HL-60 (cell line): ENCODE data around the gene USP24.
"Not testable (repeated sequence)": the region's sequence is repeated elsewhere in the genome, so short reads cannot be mapped to it uniquely, and the experiment has no call there.

Source experiments
- DNase-seq, 2 experiments: peaks; one replicate each; pipeline ENCODE4 v3.0.0-alpha.2; 2010 to 2020; ENCODE audit warnings: low read depth in 1 of 2, low spot score in 1 of 2
- H3K27ac ChIP-seq: fragments of 250-450 bp; sonication (Bioruptor Pico); replicated peaks from 2 replicates; pipeline ENCODE4 v1.5.1; 2020; ENCODE audit warnings: mild to moderate bottlenecking, moderate library complexity
- H3K27me3 ChIP-seq: fragments of 250-450 bp; sonication (Bioruptor Pico); 2 replicates; pipeline ENCODE4 v1.5.1; 2021; ENCODE audit warnings: mild to moderate bottlenecking, moderate library complexity; ENCODE audit not compliant: insufficient read depth, poor library complexity, severe bottlenecking
- H3K4me3 ChIP-seq: replicated peaks from 2 replicates; pipeline ENCODE4 v1.5.1; 2011; ENCODE audit warnings: mild to moderate bottlenecking, control low read depth, low read length; ENCODE audit not compliant: insufficient read depth
- GABPA ChIP-seq: IDR thresholded peaks from 2 replicates; pipeline ENCODE4 v1.6.1; 2012; ENCODE audit warnings: low read depth
- POLR2AphosphoS5 ChIP-seq: IDR thresholded peaks from 2 replicates; pipeline ENCODE4 v1.6.1; 2012; ENCODE audit warnings: low read depth
- SPI1 ChIP-seq: IDR thresholded peaks from 2 replicates; pipeline ENCODE4 v1.6.1; 2012; ENCODE audit warnings: low read depth, mild to moderate bottlenecking, borderline replicate concordance
- TF ChIP-seq, protein P1 (sequence below): IDR thresholded peaks from 2 replicates; pipeline ENCODE4 v1.6.1; 2012; ENCODE audit warnings: low read depth; ENCODE audit not compliant: insufficient replicate concordance
- TF ChIP-seq, protein P2 (sequence below): IDR thresholded peaks from one replicate; pipeline ENCODE4 v1.5.1; 2011; ENCODE audit warnings: low read length, control low read depth, inconsistent platforms; ENCODE audit not compliant: insufficient read depth

USP24 gene

DNA sequence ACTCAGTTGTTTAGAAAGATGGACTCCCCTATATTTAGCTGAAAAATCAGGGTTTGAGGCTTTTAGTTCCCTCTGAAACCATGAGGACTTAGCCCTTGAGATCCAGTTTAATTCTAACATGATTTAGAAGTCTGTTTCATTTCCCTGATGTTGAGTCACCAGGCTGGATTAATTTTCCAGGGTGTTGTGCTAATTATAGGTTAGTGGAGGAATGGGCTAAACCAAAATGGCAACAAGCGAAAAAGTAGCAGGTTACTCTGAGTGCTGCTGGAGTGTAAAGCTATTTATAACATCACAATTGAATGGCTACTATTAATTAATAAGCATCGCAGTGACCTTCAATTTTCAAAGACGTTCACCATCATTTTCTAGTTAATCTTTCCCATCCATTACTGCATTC is 15.5 kb upstream of the USP24 start:
- H3K27me3 ChIP-seq: no peaks in the 10 kb centered on the region
- no peak overlapping the region for H3K4me3 ChIP-seq
- no peak for TF ChIP-seq GABPA
- TF ChIP-seq, protein P1, sequence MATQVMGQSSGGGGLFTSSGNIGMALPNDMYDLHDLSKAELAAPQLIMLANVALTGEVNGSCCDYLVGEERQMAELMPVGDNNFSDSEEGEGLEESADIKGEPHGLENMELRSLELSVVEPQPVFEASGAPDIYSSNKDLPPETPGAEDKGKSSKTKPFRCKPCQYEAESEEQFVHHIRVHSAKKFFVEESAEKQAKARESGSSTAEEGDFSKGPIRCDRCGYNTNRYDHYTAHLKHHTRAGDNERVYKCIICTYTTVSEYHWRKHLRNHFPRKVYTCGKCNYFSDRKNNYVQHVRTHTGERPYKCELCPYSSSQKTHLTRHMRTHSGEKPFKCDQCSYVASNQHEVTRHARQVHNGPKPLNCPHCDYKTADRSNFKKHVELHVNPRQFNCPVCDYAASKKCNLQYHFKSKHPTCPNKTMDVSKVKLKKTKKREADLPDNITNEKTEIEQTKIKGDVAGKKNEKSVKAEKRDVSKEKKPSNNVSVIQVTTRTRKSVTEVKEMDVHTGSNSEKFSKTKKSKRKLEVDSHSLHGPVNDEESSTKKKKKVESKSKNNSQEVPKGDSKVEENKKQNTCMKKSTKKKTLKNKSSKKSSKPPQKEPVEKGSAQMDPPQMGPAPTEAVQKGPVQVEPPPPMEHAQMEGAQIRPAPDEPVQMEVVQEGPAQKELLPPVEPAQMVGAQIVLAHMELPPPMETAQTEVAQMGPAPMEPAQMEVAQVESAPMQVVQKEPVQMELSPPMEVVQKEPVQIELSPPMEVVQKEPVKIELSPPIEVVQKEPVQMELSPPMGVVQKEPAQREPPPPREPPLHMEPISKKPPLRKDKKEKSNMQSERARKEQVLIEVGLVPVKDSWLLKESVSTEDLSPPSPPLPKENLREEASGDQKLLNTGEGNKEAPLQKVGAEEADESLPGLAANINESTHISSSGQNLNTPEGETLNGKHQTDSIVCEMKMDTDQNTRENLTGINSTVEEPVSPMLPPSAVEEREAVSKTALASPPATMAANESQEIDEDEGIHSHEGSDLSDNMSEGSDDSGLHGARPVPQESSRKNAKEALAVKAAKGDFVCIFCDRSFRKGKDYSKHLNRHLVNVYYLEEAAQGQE: no peak
- no peak for TF ChIP-seq POLR2AphosphoS5
- TF ChIP-seq, protein P2, sequence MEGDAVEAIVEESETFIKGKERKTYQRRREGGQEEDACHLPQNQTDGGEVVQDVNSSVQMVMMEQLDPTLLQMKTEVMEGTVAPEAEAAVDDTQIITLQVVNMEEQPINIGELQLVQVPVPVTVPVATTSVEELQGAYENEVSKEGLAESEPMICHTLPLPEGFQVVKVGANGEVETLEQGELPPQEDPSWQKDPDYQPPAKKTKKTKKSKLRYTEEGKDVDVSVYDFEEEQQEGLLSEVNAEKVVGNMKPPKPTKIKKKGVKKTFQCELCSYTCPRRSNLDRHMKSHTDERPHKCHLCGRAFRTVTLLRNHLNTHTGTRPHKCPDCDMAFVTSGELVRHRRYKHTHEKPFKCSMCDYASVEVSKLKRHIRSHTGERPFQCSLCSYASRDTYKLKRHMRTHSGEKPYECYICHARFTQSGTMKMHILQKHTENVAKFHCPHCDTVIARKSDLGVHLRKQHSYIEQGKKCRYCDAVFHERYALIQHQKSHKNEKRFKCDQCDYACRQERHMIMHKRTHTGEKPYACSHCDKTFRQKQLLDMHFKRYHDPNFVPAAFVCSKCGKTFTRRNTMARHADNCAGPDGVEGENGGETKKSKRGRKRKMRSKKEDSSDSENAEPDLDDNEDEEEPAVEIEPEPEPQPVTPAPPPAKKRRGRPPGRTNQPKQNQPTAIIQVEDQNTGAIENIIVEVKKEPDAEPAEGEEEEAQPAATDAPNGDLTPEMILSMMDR: no peak
- TF ChIP-seq SPI1: no peak
- H3K27ac ChIP-seq: no peak overlapping the region
- DNase-seq: no peak

DNA sequence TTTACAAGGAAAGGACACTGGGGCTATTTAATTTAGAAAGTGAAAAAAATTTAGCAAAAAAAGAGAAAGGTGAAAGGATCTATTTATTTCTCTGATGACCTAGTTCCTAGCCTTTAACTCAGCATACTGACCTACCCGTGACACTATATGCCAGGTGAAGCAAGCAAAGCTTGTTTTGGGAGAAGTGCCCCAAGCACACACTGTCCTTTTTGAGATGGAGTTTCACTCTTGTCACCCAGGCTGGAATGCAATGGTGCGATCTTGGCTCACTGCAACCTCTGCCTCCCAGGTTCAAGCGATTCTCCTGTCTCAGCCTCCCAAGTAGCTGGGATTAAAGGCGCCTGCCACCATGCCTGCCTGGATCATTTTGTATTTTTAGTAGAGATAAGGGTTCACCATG is 14.6 kb upstream of the USP24 start:
- not testable (repeated sequence) for H3K27ac ChIP-seq, H3K27me3 ChIP-seq, H3K4me3 ChIP-seq, DNase-seq

DNA sequence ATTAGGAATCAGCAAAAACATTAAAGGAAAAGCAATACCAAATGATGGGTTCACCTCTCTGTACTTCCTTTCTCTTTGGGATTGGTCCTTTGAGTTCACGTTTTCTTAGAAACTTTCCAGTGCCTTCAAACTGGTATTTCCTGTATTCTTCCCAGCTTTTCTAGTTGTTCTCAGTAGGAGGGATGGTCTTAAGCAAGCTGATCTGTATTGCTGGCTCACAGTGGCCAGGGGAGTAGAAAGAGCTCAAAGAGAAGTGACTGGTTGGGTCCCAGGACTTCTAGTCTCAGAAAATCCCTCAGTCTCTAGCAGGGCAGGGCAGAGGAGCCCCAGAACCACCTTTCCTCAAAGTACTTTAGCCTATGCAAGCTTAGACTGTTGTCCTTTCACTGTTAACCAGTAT is 10.1 kb upstream of the USP24 start:
- no peak for DNase-seq
- Histone ChIP-seq H3K27me3 (no peaks in the 10 kb centered on the region), H3K4me3 (no peak overlapping the region), H3K27ac (no peak overlapping the region)
- no peak for TF ChIP-seq POLR2AphosphoS5
- no peak for TF ChIP-seq GABPA
- no peak for TF ChIP-seq SPI1

DNA sequence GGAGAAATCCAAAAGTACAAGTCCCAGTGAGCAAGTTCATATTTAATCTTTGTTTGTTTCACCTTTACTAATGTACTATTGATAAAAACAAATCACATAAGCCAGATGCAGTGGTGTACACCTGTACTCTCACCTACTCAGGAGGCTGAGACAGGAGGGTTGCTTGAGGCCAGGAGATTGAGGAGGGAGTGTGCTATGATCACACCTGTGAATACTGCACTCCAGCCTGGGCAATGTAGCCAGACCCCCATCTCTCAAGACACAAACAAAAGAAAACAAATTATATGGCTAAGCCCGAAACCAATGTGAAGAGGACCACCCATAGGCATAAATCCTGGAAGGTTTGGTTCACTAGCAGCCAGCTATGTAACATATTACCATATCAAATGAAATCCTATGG is 9.6 kb upstream of the USP24 start:
- Histone ChIP-seq H3K27ac (no peak overlapping the region), H3K4me3 (no peak overlapping the region), H3K27me3 (no peaks in the 10 kb centered on the region)
- no peak for DNase-seq
- TF ChIP-seq, protein P1: no peak
- TF ChIP-seq POLR2AphosphoS5 (no peak), SPI1 (no peak), GABPA (no peak)
- TF ChIP-seq, protein P2: no peak

DNA sequence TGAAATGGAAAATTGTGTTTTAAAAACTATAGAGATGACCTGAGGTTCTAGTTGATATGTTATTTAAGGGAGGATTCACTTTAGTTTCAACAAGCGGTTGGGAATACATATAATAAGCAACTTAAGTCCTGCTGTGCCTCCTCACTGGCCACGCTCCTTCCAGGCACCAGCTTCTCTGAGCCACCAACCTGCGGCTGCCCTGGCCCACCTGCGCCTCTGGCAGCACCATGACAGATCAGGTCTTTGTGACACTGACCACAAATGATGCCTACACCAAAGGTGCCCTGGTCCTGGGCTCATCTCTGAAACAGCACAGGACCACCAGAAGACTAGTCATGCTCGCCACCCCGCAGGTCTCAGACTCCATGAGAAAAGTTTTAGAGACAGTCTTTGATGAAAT is 7.0 kb upstream of the USP24 start:
- no peak for DNase-seq
- H3K27ac ChIP-seq: no peak overlapping the region
- H3K27me3 ChIP-seq: no peaks in the 10 kb centered on the region
- TF ChIP-seq, protein P2: no peak
- TF ChIP-seq, protein P1: no peak
- TF ChIP-seq GABPA (no peak), SPI1 (no peak), POLR2AphosphoS5 (no peak)
- H3K4me3 ChIP-seq: no peak overlapping the region
